Fibroblast of peridontal ligament (primary cell): ENCODE data around the gene CABLES1.
A peak's percentile ranks its signal among the peaks of the same experiment; 100 is the strongest.
"Not testable (repeated sequence)": the region's sequence is repeated elsewhere in the genome, so short reads cannot be mapped to it uniquely, and the experiment has no call there.

ENCODE experiments used
- DNase-seq: peaks from one replicate; pipeline ENCODE4 v3.0.0-alpha.2; 2010; ENCODE audit errors: extremely low read depth

Gene CABLES1

DNA sequence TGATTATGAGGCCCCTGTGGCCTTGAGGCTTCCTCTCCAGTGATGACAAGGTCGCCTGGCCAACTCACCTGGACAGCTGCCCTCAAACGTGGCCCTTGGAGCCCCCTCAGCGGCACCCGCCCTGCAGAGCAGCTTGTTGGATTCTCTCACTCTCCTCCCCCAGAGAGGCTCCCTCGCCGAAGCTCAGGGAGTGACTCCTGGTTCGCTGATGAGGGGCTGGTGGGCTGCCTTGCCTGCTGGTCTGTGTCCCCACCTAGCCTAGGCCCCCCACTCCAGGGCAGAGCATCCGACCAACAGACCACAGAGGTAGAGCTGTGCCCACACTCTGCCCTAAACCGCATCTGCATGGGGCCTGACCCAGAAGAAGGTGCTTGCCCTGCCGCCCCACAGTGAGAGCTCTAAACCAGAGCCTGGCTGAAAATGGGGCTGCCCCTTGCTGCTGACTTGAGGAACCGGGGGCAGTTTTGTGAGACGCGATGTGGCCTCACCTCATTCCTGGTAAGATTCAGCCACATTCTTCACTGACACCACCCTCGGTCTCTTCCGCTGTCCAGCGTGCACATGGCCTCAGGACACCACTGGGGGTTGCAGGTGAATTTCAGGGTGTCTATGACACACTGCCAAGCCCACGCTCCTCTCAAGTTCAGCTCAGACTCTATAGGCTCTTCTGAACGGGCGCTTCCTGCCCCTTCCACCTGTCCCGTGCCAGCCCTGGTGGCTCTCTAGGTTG, 131.6 kb downstream of the CABLES1 start:
- no peak for DNase-seq

DNA sequence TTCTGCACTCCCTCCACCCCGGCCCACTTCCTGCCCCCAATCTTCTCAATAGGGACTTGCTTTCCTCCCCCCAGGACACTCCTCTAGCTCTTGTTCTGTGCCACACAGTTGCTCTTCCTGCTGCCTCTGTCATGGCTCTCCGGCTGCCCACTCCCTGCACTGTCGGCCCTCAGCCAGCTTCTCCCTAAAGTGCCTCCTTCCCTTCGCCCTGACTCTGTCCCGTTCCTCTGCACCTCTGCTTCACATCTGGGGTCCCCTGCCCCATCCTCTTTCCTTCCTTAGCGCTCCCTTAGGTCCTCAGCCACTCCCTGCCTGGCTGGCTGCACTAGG, 132.1 kb downstream of the CABLES1 start:
- no peak for DNase-seq

DNA sequence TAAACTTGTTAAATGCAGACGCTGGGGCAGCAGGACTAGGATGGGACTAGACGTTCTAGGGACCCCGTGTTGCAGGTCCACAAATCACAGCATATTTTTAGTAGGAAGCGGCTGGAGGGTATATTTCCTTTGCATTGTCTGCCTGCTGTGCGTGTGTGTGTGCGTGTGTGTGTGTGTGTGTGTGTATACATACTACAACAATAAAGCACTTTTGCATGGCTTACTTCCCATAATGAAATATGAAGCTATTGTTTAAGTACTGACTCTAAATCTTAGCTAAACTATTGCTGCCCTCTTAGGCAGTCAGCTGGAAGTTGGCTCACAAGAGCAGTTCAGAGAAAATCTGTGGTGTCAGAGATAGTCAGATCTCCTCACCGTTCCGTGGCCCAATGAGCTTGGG, 133.4 kb downstream of the CABLES1 start:
- no peak for DNase-seq

DNA sequence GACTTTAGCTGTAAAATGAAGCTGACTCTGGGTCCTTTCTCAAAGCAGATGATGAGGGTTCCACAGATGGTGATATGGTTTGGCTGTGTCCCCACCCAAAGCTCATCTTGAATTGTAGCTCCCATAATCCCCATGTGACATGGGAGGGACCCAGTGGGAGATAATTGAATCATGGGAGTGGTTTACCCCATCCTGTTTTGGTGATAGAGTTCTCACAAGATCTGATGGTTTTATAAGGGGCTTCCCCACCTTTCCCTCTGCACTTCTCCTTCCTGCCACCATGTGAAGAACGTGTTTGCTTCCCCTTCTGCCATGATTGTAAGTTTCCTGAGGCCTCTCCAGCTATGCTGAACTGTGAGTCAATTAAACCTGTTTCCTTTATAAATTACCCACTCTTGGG, 133.8 kb downstream of the CABLES1 start:
- not testable (repeated sequence) for DNase-seq

DNA sequence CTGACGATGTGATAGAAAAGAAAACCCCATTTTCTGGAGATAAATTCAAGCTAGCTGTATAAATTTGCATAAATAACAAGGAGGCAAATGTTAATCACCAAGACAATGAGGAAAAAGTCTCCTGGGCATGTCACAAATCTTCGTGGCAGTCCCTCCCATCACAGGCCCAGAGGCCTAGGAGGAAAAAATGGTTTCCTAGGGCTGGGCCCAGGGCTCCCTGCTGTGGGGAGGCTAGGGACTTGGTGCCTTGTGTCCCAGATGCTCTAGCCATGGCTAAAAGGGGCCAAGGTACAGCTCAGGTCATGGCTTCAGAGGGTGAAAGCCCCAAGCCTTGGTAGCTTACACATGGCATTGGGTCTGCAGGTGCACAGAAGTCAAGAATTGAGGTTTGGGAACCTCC, 134.6 kb downstream of the CABLES1 start:
- no peak for DNase-seq

DNA sequence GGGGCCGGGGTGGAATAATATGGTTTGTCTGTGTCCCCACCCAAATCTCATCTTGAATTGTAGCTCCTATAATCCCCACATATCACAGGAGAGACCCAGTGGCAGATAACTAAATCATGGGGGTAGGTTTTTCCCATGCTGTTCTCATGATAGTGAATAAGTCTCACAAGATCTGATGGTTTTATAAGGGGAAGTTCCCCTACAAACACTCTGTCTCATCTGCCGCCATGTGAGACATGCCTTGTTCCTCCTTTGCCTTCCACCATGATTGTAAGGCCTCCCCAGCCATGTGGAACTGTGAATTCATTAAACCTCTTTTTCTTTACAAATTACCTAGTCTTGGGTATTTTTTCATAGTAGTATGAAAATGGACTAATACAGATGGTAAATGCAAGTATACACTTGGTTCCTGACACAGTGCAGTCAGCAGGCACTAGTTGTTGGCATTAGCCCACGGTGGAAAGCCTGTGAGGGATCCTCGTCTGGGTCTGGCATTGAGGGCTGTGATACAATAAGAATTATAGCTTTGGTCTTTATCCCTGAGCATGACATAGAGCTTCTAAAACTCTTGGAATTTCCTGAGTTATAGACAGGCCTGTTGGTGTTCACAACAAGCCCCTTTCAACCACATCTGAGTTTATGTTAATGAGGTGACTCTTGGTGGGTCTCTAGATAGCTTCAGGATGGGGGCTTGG, 135.8 kb downstream of the CABLES1 start:
- DNase-seq: no peak

DNA sequence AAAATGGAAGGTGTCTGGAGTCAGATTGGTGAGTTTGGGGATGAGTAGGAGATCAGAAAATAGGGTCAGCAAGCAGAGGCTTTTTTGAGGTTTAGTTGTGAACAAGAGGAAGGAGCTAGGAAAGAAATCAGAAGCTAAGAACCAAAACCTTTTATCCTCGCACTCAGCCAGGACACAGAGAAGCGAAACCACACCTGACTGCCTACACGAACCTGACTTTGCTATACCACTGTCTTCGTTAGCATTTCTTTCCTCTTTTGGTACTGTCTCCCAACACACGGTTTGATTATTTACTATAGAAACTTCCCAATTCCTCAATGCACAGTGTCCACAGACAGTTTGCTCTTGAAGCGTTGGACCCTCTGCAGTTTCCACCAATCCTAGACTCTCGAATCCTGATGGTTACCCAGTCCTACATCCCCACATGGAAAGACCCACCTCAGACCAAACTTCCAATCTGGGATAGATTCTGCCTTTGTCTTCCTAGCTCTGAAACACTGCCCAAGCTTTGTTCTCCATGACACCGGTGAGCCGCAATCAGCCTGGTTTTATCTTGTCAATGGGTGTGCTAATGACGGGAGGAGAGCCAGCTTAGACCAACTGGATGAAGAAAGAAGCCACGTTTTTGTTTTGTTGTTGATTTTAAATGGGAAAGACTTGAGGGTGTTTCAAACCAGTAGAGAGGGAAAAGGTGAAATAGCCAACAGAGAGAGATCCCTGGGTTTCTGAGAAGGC, 137.4 kb downstream of the CABLES1 start:
- DNase-seq: no peak

DNA sequence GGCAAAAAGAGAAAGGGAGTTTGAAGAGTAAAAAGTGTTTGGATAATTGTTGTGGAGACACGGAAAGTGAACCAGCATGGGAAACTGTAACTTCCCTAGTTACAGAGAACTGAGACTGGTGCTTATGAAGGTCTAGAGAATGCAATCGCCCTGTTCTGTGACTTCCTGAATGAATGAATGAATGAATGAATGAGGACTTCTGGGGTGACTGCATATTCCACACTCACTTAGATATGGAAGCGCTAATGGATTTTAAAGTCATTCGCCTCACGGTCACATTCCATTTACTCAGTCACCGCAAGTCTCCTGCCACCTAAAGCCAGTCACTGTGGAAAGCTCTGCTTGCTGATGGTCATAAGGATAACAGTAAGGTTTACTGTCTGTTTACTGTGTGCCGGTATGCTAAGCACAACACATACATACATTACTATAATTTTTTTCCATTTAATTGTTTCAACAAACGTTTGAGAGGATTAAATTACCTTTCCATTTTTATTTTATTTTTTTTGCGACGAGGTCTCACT, 138.2 kb downstream of the CABLES1 start:
- no peak for DNase-seq

DNA sequence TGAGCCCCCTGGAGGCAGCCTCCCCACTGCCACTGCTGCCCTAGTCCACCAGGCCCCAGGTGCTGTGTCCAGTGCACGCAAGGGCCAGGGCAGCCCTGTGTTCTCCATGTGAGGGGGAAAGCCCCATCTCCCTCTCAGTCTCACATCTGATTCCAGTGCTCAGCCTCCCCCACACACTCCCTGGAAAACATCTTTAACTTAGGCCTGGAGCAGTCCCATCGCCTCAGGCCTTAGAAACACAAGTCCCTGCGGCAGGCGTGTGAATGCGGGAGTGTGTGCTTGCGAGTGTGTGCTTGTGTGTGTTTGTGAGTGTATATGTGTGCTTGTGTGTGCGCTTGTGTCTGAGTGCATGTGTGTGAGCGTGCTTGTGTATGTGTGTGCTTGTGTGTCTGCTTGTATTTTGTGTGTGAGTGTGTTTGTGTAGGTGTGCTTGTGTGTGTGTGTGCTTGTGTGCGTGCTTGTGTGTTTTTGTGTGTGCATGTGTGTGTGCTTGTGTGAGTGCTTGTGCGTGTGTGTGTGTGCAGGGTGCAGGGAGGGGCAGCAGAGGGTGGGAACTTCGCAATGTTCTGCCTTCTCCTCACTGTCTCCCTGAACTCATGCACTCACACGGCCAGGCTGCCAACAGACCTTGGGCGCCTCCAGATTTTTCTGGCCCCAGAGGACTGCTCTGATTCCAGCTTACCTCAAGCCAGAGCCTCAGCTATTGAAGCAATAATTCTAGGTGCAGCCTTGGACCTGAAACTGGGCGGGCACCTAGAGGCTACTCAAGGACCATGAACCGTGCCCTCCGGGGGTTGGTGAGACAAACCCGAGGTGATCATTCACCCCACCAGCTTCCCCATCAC, 139.6 kb downstream of the CABLES1 start:
- no peak for DNase-seq

DNA sequence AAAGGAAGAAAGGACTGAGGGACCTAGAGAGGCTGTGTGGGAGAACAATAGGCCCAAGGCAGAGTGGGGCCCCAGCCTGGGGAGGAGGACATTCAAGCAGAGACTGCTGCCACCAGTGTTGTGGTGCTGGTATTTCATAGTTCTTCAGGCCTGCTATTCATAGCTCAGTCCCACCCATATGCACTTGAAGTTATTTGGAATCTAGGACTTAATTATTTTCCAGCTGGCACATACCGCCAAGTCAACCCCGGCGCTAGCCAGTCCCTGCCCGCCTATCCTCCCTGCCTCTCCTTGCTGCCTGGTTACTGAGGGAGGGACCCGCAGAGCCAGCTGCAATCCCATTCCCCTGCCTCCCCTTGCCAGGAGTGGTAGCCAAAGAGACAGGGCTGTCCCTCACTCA, 141.2 kb downstream of the CABLES1 start:
- DNase-seq: no peak

DNA sequence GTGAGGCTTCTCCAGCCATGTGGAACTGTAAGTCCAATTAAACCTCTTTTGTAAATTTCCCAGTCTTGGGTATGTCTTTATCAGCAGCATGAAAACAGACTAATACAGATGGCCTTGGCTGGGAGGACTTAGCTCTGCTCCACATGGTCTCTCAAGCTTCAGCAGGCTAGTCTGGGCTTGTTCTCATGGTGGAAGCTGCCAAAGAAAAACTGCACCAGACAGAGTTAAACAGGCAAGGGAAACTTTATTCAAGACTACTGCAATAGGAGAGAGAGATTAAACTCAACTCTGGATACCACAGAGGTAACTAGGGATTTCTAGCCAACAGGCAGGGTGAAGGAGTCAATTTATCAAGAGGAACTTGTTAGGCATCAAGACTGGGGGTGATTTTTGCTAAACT, 142.1 kb downstream of the CABLES1 start:
- DNase-seq: no peak

DNA sequence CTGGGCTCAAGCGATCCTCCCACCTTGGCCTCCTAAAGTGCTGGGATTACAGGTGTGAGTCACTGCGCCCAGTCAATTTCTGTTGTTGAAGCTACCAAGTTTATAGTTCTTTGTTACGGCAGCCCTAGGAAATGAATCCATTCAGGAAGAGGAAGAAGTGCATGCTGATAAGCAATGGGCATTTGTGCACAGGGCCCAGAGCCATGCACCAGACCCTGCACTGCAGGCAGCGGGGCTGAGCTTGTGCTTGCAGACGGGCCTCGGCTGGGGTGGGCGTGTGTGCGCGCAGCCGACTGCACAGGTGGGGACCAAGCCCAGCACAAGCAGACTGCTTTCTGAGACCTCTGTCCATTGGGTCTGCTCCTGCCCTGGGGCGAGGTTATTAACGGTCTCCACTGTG, 144.6 kb downstream of the CABLES1 start:
- no peak for DNase-seq

DNA sequence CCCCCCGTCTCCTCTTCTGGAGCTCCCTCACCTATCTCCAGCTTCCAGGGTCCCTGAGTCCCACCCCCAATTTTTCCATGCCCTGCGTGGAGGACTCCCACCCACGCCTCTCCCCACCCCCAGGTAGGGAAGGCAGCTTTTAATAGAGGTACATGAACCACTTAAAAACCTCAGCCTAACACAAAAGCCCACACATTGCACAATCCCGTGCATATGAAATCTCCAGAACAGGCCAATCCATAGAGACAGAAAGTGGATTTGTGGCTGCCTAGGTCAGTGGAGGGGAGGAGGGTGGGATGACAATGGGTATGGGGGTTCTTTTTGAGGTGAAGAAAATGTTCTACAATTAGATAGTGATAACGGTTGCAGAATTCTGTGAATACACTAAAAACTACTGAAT, 145.6 kb downstream of the CABLES1 start:
- DNase-seq: no peak

DNA sequence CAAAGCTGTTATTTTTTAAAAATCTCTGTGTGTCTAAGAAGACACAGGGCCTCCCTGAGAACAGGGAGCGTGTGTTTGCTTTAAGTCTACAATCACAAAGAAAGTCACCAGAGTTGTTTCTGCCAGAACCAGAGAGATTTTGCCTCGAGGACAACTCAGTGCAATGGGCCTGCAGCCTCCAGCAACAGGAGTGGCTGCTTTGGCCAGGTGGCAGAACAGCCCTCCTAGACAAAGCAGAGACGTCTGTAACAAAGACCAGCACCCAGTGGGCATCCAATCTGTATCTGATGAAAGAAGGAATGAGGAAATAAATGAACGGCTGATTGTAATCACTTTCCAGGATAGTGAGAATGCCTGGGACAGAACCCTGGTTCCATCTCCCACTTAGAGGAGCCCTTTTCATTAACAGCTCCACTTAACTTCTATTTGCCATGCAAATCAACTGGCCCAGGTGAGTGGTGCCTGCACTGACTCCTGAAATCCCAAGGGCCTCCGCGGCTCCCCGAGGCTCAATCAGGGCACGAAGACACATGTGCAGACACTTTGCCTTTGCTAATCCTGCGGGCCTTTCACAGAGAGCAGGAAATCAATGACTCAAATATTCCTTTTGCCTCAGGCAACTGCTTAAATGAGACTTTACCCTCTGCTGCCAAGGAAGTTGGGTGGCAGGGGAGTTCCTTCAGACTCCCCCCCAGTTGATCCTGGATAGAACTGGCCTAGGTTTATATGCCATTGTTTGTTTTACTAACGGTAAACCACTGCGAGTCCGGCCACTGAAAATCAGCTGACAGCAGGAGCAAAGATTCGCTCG, 146.5 kb downstream of the CABLES1 start:
- peak; percentile 80 for DNase-seq

DNA sequence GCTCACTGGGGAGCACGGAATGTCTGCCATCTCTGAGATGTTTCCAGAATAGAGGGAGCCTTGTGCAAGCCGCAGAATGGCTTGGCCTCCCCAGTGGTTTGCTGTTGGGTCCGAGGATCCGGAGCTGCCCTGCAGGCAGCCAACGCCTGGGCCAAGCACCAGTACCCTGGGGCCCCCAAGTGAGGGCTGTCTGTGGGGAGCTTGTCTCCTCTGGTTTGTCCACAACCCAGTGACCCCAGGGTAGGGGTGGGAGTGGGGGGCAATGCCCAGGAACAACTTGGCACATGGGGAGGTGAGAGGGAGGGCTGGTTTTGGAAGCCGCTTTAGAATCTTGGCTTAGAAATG, 147.1 kb downstream of the CABLES1 start:
- DNase-seq: no peak

DNA sequence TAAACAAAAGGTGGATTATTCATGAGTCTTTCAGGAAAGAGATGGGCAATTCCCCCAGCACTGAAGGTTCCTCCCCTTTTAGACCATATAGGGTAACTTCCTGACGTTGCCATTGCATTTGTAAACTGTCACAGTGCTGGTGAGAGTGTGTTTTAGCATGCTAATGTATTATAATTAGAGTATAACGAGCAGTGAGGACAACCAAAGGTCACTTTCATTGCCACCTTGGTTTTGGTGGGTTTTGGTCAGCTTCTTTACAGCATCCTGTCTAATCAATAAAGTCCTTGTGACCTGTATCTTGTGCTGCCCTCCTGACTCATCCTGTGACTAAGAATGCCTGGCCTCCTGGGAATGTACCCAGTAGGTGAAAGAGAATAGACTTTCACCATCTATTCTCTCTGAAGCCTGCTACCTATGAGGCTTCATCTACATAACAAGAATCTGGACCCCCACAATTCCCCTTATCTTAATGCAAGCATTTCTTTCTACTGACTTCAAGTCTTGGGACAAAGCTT, 148.7 kb downstream of the CABLES1 start:
- peak; percentile 34 for DNase-seq

DNA sequence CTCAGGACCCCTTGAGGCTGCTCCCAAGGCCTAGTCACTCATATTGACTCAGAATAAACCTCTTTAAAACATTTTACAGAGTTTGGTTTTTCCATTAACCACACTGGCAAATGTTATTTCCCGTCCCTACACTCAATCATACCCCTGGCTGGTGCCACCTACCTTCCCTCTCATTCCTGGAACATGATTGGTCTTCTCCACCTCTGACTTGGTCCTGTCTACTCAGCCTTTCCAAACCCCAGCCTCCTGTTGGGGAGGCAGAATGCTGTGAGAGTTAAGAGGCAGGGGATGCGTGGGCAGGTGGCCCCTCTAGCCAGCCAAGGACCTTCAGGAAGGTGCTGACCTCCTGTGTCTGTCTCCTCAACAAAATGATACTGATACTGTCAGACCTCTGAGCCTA, 149.3 kb downstream of the CABLES1 start:
- no peak for DNase-seq

DNA sequence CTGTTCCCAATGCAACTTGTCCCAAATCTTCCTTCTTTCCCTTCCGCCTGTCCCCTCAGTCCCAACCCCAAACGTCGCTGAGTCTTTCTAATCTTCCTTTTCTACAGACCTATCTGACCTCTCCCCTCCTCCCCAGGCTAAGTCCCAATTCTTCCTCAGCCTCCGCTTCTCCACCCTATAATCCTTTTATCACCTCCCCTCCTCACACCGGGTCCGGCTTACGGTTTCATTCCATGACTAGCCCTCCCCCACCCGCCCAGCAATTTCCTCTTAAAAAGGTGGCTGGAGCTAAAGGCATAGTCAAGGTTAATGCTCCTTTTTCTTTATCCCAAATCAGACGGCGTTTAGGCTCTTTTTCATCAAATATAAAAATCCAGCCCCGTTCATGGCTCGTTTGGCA, 150.3 kb downstream of the CABLES1 start:
- DNase-seq: not testable (repeated sequence)

DNA sequence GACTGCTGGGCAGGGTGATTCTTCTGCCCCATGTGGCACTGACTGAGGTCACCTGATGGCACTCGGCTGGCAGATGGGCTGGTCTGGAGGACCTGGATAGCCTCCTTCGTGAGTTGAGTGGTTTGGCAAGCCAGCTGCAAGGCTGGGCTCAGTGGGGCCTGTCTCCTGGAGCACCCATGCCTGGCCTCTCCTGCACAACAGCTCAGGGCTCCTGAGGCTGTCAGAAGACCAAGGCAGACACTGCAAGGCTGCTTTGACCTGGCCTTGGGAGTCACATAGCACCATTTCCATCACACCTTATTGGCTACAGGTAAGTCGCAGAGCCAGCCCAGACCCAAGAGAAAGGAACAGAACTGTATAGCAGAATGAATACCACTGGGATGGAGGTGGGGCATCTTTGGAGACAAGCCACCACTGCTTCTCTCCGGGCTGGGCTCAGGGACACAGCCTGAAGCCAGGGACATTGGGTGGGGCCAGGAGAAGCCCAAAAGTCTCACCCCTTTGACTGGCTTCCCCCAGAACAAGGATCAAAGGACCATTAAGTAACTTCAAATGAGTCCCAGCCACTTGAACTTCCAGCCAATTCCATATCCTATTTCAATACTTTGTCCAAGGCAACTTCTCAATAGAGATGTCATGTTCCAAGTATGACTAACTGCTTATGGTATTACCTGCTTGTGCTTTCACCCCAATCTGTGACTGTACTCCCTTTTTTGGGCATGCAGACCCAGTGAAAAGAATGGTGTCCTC, 156.3 kb downstream of the CABLES1 start:
- DNase-seq: peak; percentile 88

DNA sequence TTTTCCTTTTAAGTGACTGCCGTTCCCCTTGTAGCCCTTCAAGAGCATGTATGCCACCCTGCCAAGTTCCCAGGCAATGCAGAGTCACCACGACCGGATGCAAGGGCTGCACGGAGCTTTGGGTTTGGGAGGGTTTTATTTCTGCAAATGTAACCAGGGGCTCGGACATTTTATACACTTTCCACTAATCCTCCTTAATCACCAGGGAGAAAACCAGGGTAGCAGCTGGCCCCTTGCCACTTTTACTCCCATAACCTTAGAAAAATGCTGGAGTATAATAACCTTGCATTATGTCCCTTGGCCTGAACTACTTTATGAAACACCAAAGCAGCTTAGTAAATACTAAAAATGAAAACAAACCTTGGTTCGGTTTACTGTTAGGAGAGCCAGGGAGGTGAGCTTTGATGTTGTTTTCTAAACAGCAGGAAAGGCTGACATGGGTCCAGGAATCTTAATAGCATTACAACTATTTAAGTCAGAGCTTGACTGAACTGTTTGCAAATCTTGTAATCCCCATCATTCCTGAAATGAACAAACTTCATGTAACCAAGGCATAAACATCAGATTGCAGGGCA, 165.0 kb downstream of the CABLES1 start:
- DNase-seq: peak; percentile 34
